Progenitor cell of endocrine pancreas (in vitro differentiated cells): ENCODE results near the gene DAB2. TPM values are rescaled to one million over a fixed set of nuclear protein-coding genes. Genes with fewer than 3 reads are reported as not detected.

ENCODE experiments used
- DNase-seq: peaks from one replicate; pipeline ENCODE4 v3.0.0; 2021; ENCODE audit warnings: low spot score; ENCODE audit not compliant: unreplicated experiment
- H3K27ac Mint-ChIP-seq: 2 replicates; pipeline ENCODE4 v1.8.0; 2021; ENCODE audit warnings: mild to moderate bottlenecking, moderate library complexity, mixed read lengths
- H3K27me3 Mint-ChIP-seq: 2 replicates; pipeline ENCODE4 v1.8.0; 2021; ENCODE audit warnings: mixed read lengths
- H3K36me3 Mint-ChIP-seq: 2 replicates; pipeline ENCODE4 v1.8.0; 2022; ENCODE audit warnings: mixed read lengths; ENCODE audit not compliant: insufficient read depth
- H3K4me1 Mint-ChIP-seq: 2 replicates; pipeline ENCODE4 v1.8.0; 2021; ENCODE audit warnings: low read depth, mixed read lengths
- H3K4me3 Mint-ChIP-seq: 2 replicates; pipeline ENCODE4 v1.8.0; 2021; ENCODE audit warnings: low read depth, mild to moderate bottlenecking, moderate library complexity, mixed read lengths
- H3K9me3 Mint-ChIP-seq: 2 replicates; pipeline ENCODE4 v1.8.0; 2021; ENCODE audit warnings: low read depth, mixed read lengths
- CTCF ChIP-seq: fragments of 200-600 bp; sonication (generic); IDR thresholded peaks from one replicate; pipeline ENCODE4 v1.5.0; 2021; ENCODE audit warnings: antibody characterized with exemption, mild to moderate bottlenecking; ENCODE audit not compliant: unreplicated experiment
- total RNA-seq: library from RNA; stranded (reverse); gene quantifications from 2 replicates; pipeline ENCODE4 v1.2.1, GENCODE V29; 2021

The DAB2 gene
- total RNA-seq, 1 donor from 2014 or later, result 46.0 TPM

- no peak for TF ChIP-seq CTCF
- Mint-ChIP-seq H3K9me3 (no peaks in the 10 kb centered on the region), H3K27ac (no peak overlapping the region), H3K4me3 (no peak overlapping the region), H3K27me3 (no peaks in the 10 kb centered on the region), H3K36me3 (no peaks in the 10 kb centered on the region), H3K4me1 (no peaks in the 10 kb centered on the region)
- DNase-seq, result no peak
Observed at GRCh38 chr5:39469176-39469575, 44.4 kb upstream of the DAB2 start.

- H3K36me3 Mint-ChIP-seq, result no peaks in the 10 kb centered on the region
Observed at GRCh38 chr5:39466846-39467245, 42.1 kb upstream of the DAB2 start.

DNA sequence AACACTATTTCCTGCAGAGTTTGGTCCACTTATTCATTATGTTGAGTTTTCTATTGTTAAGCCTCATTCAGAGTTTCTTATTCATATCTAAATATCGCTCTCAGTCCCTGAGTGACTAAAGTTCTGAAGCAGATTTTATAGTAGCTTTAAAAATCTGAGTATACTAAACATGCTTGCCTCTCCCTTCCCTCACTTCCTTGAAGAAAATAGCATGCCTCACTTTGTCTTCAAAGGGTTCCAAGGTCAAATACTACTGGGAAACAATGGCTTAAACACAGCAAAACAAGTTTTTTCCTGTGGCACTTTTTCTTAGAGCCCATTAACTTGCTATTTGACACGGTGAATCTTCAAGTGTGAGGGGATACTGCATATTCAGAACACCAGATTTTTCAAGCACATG, 41.1 kb upstream of the DAB2 start:
- Mint-ChIP-seq H3K36me3 (no peaks in the 10 kb centered on the region), H3K27me3 (peaks cover 4% of the 10 kb centered on the region), H3K27ac (no peak overlapping the region), H3K4me3 (no peak overlapping the region), H3K9me3 (no peaks in the 10 kb centered on the region), H3K4me1 (no peaks in the 10 kb centered on the region)
- TF ChIP-seq CTCF, result no peak
- DNase-seq, result no peak

More at GRCh38 chr5:39466846-39467245, 42.1 kb upstream of the DAB2 start:
- no peak for TF ChIP-seq CTCF
- H3K27ac Mint-ChIP-seq, result no peak overlapping the region
- no peak for DNase-seq
- no peak overlapping the region for H3K4me3 Mint-ChIP-seq
- H3K9me3 Mint-ChIP-seq, result no peaks in the 10 kb centered on the region
- H3K27me3 Mint-ChIP-seq, result peaks cover 4% of the 10 kb centered on the region
- no peaks in the 10 kb centered on the region for H3K4me1 Mint-ChIP-seq

GRCh38 chr5:39465097-39465496, 40.3 kb upstream of the DAB2 start:
- Mint-ChIP-seq H3K27ac (no peak overlapping the region), H3K36me3 (no peaks in the 10 kb centered on the region), H3K4me1 (no peaks in the 10 kb centered on the region), H3K27me3 (peaks cover 4% of the 10 kb centered on the region), H3K9me3 (no peaks in the 10 kb centered on the region), H3K4me3 (no peak overlapping the region)
- no peak for TF ChIP-seq CTCF
- no peak for DNase-seq

DNA sequence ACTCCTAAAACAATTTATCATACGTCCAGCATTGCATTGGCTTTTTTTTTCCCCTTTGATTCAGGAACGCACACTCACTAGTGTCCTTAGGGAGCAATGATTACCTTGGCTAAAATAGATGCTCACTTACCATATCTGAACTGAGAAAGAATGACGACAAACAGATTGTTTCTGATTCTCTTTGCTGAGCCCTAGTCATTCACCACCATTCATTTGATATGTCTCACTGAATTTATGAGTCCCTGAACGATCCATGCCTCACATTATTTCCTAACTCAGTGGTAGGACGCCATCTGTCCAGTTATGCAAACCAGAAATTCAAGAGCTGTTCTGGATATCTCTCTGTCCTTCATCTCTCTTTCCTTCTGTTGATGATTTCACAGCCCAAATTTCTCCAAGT, 39.3 kb upstream of the DAB2 start:
- no peak for TF ChIP-seq CTCF
- H3K9me3 Mint-ChIP-seq, result no peaks in the 10 kb centered on the region
- no peak overlapping the region for H3K27ac Mint-ChIP-seq
- DNase-seq, result no peak
- no peak overlapping the region for H3K4me3 Mint-ChIP-seq
- H3K4me1 Mint-ChIP-seq, result no peaks in the 10 kb centered on the region
- H3K36me3 Mint-ChIP-seq, result no peaks in the 10 kb centered on the region
- H3K27me3 Mint-ChIP-seq, result peaks cover 4% of the 10 kb centered on the region
